HCT116 (cell line): ENCODE results near the gene BIVM.

Source experiments
- CEBPB ChIP-seq: IDR thresholded peaks from 2 replicates; pipeline ENCODE4 v1.6.1; 2012; ENCODE audit warnings: low read depth
- EZH2 ChIP-seq: fragments of 200-600 bp; sonication (generic); IDR thresholded peaks from 2 replicates; pipeline ENCODE4 v1.6.1; 2017; ENCODE audit warnings: antibody characterized with exemption, mixed run types
- POLR2AphosphoS5 ChIP-seq: IDR thresholded peaks from 2 replicates; pipeline ENCODE4 v1.6.1; 2011; ENCODE audit warnings: mild to moderate bottlenecking, low read depth, low read length, moderate library complexity
- TF ChIP-seq, protein P1 (sequence below), 3 experiments: fragments of 200-600 bp in 1 of 3; sonication (generic) in 1 of 3; IDR thresholded peaks in 2 of 3; conservative IDR thresholded peaks in 1 of 3; 2 replicates each; pipeline ENCODE4 v1.5.1; 2012 to 2017; ENCODE audit warnings: low read depth in 2 of 3, low read length in 2 of 3, antibody characterized with exemption in 1 of 3, borderline replicate concordance in 1 of 3, control low read depth in 1 of 3, mild to moderate bottlenecking in 1 of 3, mixed read lengths in 1 of 3, mixed run types in 1 of 3, moderate library complexity in 1 of 3; ENCODE audit not compliant: insufficient read depth in 1 of 3

DNA sequence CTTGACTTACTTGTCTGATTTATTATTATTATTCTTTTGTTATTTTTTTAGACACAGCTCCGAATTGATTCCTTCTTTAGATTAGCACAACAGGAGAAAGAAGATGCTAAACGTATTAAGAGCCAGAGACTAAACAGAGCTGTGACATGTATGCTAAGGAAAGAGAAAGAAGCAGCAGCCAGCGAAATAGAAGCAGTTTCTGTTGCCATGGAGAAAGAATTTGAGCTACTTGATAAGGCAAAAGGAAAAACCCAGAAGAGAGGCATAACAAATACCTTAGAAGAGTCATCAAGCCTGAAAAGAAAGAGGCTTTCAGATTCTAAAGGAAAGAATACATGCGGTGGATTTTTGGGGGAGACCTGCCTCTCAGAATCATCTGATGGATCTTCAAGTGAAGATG is 76.3 kb downstream of the BIVM start:
- no peak for TF ChIP-seq CEBPB
- TF ChIP-seq, protein P1, sequence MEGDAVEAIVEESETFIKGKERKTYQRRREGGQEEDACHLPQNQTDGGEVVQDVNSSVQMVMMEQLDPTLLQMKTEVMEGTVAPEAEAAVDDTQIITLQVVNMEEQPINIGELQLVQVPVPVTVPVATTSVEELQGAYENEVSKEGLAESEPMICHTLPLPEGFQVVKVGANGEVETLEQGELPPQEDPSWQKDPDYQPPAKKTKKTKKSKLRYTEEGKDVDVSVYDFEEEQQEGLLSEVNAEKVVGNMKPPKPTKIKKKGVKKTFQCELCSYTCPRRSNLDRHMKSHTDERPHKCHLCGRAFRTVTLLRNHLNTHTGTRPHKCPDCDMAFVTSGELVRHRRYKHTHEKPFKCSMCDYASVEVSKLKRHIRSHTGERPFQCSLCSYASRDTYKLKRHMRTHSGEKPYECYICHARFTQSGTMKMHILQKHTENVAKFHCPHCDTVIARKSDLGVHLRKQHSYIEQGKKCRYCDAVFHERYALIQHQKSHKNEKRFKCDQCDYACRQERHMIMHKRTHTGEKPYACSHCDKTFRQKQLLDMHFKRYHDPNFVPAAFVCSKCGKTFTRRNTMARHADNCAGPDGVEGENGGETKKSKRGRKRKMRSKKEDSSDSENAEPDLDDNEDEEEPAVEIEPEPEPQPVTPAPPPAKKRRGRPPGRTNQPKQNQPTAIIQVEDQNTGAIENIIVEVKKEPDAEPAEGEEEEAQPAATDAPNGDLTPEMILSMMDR (IDR thresholded peaks at IDR 0.05 in 2 of 3, conservative IDR thresholded peaks at IDR 0.05 in 1 of 3; ENCODE audit: borderline replicate concordance in 1 of 3, insufficient read depth in 1 of 3, low read depth in 2 of 3, low read length in 2 of 3), result no peak
- no peak for TF ChIP-seq POLR2AphosphoS5
- TF ChIP-seq EZH2, result no peak
